ENCODE results near the gene DOLPP1. TPM values are rescaled to one million over a fixed set of nuclear protein-coding genes. Genes with fewer than 3 reads are reported as not detected.

The DOLPP1 gene
- total RNA-seq, 1 experiment from 2014 or later = 11.1 TPM

DNA sequence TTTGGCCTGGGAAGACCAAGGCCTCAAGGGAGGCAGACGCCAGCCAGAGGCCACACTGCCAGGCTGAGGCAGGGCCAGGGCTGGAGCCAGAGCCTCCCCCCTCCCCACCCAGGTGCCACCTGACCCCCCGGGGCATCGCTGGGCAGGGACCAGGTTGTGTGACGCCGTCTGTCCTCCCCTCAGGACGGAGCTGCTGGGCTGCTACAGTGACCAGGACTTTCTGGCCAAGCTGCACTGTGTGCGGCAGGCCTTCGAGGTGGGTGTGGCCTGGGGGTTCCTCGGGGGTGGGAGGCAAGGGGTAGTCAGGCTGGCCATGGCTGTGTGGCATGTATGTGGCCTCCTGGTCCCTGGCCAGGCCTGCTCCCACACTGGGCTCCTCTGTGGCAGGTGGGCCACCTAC lies 17.9 kb upstream of the DOLPP1 start:
- no peak for DNase-seq (ENCODE audit: low read depth)

DNA sequence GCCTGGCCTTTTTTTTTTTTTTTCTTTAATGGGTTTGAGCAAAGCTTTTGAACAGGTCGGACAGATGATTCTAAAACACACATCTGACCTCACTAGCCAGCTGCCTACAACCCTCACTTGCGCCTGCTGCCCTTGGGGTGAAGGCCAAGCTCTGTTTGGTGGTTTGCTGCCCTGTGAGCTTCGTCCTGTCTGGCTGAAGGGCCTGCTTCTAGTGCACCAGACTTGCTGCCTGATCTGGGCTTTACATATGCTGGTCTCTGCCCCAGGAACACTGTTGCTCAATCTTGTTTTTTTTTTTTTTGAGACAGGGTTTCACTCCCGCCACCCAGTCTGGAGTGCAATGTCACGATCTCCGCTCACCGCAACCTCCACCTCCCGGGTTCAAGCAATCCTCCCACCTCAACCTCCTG lies 16.4 kb upstream of the DOLPP1 start:
- no peak for DNase-seq (ENCODE audit: low read depth)

- DNase-seq (ENCODE audit: low read depth) = no peak
Observed at GRCh38 chr9:129068110-129068509, 12.8 kb upstream of the DOLPP1 start.

DNA sequence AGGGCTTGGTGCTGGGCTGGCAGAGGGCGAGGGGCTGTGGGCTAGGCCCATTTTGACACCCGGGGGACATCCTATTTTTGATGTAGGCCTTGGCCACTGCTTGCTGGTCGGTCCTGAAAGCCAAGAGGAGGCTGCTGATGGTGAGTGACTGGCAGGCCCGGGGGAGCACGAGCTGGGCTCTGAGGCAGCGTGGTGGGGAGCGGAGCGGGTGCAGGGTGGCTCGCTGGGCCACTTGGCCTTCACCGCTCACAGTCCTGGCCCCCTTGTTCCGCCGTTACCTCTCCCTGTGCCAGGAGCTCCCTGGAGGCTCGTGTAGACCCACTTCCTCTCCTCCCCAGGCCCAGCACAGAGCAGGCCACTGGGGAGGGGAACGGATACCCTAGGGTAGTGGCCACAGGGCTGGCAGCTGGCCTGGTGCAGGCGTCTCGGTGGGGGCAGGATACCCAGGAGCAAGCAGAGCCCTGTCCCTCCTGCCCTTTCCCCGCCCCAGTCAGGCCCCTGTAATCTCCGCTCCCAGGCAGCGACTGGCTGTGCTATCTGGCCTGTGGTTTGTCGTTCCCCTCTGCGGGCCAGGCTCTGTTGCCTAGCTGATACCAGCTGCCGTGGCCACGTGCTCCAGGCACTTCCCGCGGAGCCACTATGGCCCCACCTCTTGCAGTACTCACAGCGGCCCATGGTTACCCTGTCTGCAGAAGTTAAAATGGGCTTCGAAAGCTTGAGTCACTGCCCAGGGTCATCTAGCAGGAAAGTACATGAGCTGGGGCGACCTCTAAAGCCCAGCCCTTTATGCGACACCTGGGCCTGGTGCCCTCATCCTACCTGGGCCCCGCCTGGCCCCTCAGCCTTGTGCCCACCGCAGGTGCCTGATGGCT lies 11.7 kb upstream of the DOLPP1 start:
- peak; percentile 59 for DNase-seq (ENCODE audit: low read depth)

DNA sequence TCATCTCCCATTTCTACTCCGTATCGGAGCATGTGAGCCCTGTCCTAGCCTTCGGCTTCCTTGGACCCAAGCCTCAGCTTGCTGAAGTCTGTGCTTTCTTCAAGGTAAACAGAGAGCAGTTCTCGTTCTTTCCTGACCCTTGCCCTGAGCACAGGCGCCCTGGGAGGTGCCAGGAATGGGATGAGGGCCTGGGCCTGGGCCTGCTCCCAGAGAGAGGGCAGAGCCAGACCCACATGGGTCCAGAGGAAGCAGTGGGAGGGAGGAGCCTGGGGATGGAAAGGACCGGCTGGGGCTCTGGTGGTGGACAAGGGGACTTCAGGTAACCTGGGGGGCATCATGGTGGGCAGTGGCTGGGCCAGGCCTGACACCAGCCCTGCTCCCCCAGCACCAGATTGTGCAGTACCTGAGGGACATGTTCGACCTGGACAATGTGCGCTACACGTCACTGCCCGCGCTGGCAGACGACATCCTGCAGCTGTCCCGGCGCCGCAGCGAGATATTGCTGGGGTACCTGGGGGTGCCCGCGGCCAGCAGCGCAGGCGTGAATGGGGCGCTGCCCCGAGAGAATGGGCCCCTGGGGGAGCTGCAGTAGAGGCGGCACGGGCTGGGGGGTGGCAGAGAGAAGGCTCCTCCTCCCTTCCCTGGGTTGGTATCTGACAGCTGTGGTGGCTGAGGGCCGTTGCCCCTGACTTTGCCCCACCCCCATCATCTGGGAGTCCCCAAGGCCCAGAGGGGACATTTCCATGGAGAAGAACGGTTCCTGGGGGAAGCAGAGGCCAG lies 10.9 kb upstream of the DOLPP1 start:
- DNase-seq (ENCODE audit: low read depth) = no peak

DNA sequence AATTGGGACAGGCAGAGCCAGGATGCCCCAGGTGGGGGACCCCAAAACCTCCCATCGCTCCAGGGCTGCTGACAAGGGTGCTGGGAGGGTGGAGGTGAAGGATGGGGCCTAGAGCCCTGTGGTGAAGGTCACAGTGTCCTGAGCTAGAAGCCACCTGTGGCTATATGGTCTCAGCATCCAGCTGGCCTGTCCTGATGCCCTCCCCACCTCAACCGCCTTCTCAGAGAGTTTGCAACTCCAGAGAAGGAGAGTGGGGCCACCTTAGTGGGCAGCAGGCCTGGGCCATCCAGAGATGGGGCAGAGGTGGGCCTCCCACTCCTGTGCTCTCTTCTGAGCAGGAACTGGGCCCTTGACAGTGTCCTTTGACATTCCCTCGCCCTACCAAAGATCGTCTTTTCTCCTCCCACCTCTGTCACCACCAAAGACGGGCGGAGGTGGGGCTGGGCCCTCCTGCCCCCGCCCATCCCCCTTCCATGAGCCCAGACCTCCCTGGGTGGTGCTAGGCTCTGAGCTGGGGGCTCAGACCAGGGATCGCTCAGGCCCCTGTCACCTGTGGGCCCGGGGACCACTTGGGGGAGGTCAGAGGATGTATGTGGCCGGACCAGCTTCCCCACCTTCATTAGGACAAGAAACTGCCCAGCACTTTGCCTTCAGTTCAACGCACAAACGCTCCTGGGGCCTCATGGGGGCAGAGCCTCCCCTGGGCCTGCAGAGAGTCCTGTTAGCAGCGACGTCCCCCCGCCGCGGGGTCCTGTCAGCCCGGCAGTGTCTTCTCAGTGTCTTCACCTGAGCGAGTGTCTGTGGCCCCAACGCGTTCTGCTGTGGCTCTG lies 10.0 kb upstream of the DOLPP1 start:
- DNase-seq (ENCODE audit: low read depth) = no peak

GRCh38 chr9:129071526-129072126 lies 9.3 kb upstream of the DOLPP1 start:
- DNase-seq (ENCODE audit: low read depth) = no peak

DNA sequence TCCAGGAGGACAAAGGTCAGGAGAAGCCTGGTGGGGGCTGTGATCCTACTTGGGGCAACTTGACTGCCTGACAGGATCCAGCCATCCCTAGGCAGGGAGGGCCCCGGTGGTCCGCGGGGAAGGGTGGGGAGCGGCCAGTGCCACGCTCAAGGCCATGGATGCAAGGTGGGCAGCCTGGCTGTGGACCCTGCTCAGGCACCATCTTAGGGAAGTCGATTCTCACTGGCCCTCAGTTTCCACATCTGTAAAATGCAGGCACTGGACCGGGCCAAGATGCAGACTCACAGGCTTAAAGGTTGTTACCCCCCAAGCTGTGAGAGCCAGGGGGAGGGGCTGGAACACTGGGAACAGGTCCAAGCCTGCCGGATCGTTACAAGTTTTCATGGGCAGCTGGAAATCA lies 8.7 kb upstream of the DOLPP1 start:
- DNase-seq (ENCODE audit: low read depth) = no peak

GRCh38 chr9:129073404-129073803 lies 7.5 kb upstream of the DOLPP1 start:
- DNase-seq (ENCODE audit: low read depth) = no peak

- DNase-seq (ENCODE audit: low read depth) = no peak
Observed at GRCh38 chr9:129074106-129074505, 6.8 kb upstream of the DOLPP1 start.

- DNase-seq (ENCODE audit: low read depth) = no peak
Observed at GRCh38 chr9:129075996-129076639, 4.8 kb upstream of the DOLPP1 start.

GRCh38 chr9:129076640-129077037 lies 4.3 kb upstream of the DOLPP1 start:
- DNase-seq (ENCODE audit: low read depth) = no peak

DNA sequence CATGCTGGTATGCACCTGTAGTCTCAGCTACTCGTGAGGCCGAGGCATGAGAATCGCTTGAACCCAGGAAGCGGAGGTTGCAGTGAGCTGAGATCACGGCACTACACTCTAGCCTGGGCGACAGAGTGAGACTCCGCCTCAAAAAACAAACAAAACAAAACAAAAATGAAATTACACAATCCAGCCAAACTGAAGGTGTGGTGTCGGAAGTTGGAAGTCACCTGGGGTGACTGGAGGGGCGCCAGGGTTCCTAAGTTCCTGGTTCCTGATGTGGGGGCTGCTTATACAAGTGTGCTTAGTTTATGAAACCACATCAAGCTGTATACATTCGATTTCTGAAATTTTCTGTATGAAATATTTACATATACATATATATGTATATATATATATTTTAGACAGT lies 3.7 kb upstream of the DOLPP1 start:
- no peak for DNase-seq (ENCODE audit: low read depth)

- DNase-seq (ENCODE audit: low read depth) = no peak
Observed at GRCh38 chr9:129078691-129079503, 2.0 kb upstream of the DOLPP1 start.

DNA sequence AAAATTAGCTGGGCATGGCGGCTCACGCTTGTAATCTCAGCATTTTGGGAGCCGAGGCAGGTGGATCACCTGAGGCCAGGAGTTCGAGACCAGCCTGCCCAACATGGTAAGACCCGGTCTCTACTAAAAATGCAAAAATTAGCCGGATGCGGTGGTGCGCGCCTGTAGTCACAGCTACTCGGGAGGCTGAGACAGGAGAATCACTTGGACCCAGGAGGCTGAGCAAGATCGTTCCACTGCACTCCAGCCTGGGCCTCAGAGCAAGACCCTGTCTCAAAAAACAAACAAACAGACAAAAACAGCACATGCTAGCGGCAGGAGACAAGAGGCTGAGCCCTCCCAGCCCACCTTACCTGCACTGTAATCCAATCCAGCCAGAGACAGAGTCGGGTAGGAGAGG lies 1.1 kb upstream of the DOLPP1 start:
- DNase-seq (ENCODE audit: low read depth) = no peak

- no peak for DNase-seq (ENCODE audit: low read depth)
Observed at GRCh38 chr9:129080298-129080600, 662 bp upstream of the DOLPP1 start.

DNA sequence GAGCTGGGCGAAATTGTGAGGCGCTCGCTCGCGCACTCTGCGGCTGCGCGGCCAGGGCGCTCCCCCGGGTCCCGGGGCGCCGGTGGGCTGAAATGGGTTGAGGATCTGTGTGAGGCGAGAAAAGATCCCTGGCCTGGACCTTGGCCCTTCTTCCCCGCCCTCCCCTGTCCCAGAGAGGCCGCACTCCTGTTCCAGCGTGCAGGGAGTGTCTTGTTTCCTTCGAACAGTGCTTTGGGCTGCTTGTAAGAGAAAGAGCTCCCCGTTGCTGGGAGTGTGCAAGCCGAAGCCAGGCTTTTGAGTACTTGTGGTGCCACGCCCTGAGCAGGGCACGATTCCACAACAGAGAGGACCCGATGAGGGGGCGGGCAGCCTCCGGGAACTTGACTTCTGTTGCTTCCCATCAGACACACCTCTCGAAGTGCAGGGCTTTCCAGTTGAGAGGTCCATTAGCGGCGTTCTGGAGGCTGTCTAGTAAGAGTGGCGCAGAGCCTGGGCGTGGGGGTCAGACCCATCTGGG lies 535 bp downstream of the DOLPP1 start:
- DNase-seq (ENCODE audit: low read depth) = peak; percentile 14

GRCh38 chr9:129084087-129084486 lies 3.2 kb downstream of the DOLPP1 start:
- DNase-seq (ENCODE audit: low read depth) = no peak

DNA sequence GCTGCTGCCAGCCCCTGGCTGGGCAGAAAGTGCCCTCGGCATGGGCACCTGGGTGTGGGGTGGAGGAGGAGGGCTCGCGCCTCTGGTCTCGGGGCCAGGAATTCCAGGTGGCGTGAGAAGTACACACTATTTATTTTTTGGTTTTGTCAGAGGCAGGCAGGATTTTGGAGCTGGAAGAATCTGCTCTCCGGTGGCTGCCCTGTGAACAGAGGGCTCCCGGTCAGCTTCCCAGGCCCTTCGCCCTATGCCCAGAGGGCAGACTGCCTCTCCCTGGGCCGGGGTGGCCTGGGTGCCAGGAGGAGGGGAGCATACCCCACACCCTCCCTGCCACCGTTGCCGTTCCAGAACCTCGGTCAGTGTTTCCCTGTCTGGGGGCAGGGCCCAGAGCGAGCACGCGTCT lies 8.3 kb downstream of the DOLPP1 start:
- no peak for DNase-seq (ENCODE audit: low read depth)
